NK-92 treated with Interleukin-12 subunit alpha and Interleukin-12 subunit beta, amount 100 ng/mL, for 24 hours (cell line): ENCODE data around the gene PACRG.

Source experiments
- DNase-seq: peaks from one replicate; lab custom pipeline; 2025; lab: John Stamatoyannopoulos, UW

Gene PACRG

DNA sequence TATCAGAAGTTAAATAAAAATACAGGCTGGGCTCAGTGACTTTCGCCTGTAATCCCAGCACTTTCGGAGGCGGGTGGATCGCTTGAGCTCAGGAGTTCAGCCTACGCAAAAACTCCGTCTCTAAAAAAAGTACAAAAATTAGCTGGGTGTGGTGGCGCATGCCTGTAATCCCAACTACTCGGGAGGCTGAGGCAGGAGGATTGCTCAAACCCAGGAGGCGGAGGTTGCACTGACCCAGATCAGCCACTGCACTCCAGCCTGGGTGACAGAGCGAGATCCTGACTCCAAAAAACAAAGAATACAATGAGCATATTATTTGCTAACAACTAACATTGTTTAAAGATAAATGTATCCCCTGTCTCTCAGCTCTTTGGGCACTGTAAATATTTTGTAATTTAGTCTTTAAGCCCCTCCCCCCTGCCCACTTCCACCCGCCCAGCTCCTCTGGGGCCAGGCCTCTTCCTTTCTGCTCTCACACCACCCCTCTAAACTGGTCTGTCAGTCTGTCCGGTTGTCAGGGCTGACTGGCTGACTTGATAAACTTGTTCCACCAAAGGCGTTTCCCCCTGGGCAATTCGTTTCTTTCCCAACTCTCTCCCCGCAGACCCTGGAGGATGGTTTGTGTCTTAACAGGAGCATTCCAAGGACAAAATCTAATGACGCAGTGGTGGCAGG is 624.4 kb downstream of the PACRG start:
- DNase-seq = no peak

DNA sequence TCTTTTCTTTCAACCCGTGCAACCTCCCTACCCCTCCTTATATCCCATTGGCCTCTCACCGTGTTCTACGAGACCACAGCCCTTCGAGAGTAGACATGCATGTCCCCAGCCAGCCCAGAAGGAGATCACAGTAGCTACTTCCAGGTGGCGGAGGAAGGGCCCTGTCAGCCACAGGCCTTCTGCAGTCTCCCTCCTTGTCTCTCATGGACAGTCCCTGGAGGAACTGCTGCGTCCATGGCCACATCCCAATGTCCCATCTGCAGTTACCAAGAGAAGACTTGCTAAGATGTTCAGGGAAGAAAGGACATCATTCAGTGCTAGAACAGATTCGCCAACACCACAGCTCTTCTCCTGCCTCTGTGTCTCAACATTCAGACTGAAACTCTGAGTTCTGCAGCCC is 625.2 kb downstream of the PACRG start:
- no peak for DNase-seq

GRCh38 chr6:163354085-163354484 is 626.3 kb downstream of the PACRG start:
- DNase-seq = no peak

GRCh38 chr6:163354761-163355425 is 627.1 kb downstream of the PACRG start:
- no peak for DNase-seq

DNA sequence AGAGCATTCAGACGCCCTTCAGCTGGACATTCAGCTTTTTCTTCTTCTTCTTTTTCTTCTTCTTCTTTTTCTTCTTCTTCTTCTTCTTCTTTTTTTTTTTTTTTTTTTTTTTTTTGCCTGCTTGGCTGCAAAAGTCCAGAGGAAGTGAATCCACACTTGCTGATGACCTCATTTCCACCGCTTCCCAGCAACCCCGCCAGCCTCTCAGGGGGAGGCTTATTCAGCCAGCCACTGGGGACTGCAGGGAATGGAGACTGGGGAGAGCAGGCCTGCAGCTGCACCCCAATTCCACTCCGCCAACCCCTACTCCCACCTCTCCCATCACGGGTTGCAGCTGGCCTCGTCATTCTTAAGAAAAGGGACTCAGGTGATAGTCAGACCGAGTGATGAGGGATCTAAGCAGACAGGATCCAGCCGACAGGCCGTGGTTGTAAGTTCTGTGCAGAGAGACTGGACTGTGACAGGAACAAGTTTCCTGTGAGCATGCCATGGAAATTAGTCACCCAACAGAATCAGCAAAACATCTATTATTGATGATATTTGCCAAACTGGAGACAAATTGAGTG is 627.7 kb downstream of the PACRG start:
- DNase-seq = no peak

DNA sequence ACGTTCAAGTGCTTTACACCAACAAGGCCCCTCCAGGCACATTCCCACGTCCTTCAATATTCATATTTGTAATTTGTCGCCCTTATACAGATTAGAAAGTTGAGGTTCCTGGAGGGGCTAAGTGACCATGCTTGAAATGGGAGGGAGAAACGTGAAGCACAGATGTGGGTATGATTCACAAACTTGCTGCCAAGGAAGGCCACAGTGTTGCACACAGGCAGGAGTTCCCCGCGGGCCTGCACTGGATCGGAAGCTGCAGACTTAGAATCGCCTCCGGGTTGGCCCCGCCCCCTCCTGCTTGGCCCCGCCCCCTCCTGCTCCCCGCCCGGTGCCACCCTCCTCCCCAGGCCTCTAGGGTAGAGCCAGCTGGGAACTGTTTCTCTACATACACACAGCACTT is 628.5 kb downstream of the PACRG start:
- no peak for DNase-seq

- no peak for DNase-seq
Observed at GRCh38 chr6:163356743-163357142, 629.0 kb downstream of the PACRG start.

- no peak for DNase-seq
Observed at GRCh38 chr6:163364641-163365040, 636.9 kb downstream of the PACRG start.
